HEK293 (cell line): ENCODE results near the gene CHFR.

Source experiments
- CTCF ChIA-PET: fragments of 350-600 bp; formaldehyde crosslinking; extraction: SDS; loops from one replicate; lab custom pipeline; 2021; ENCODE audit warnings: antibody characterized with exemption; lab: Yijun Ruan, JAX
- POLR2A ChIA-PET: fragments of 300-600 bp; formaldehyde crosslinking; extraction: SDS; loops from one replicate; lab custom pipeline; 2020; ENCODE audit warnings: antibody characterized with exemption, inconsistent platforms; lab: Yijun Ruan, JAX
- H3K27ac ChIP-seq: fragments of 200-500 bp; sonication (Bioruptor generic); 2 replicates; pipeline ENCODE4 v1.5.1; 2014; ENCODE audit warnings: low read depth, low read length, control low read depth, inconsistent platforms; ENCODE audit errors: extremely low read depth
- H3K36me3 ChIP-seq, 2 experiments: fragments of 200-500 bp in 1 of 2; sonication (Bioruptor generic) in 1 of 2; 1 replicate in 1 of 2; 2 replicates in 1 of 2; pipeline ENCODE4 v1.5.1; 2014 to 2017; ENCODE audit warnings: inconsistent platforms in 2 of 2, low read length in 2 of 2; ENCODE audit not compliant: control insufficient read depth in 2 of 2, insufficient read depth in 1 of 2
- H3K4me1 ChIP-seq: fragments of 200-500 bp; sonication (Bioruptor generic); 2 replicates; pipeline ENCODE4 v1.5.1; 2014; ENCODE audit warnings: mild to moderate bottlenecking, low read length, inconsistent platforms; ENCODE audit not compliant: control insufficient read depth, insufficient read depth
- H3K4me3 ChIP-seq: 2 replicates; pipeline ENCODE4 v1.5.1; 2011; ENCODE audit warnings: low read depth, mild to moderate bottlenecking, control low read depth, low read length, moderate library complexity
- H3K9me3 ChIP-seq: fragments of 200-500 bp; sonication (Bioruptor generic); 2 replicates; pipeline ENCODE4 v1.5.1; 2014; ENCODE audit warnings: low read depth, low read length, inconsistent platforms; ENCODE audit not compliant: control insufficient read depth, insufficient read depth
- GLI2 ChIP-seq: fragments of 450-650 bp; formaldehyde crosslinking; IDR thresholded peaks from 2 replicates; pipeline ENCODE4; 2017; ENCODE audit warnings: missing biosample characterization, missing genetic modification characterization, low read depth, borderline replicate concordance
- GLI4 ChIP-seq: fragments of 450-650 bp; formaldehyde crosslinking; IDR thresholded peaks from 2 replicates; pipeline ENCODE4 v1.5.1; 2016; ENCODE audit warnings: missing biosample characterization, missing genetic modification characterization
- HOXD13 ChIP-seq: sonication (generic); formaldehyde crosslinking; IDR thresholded peaks from 2 replicates; pipeline ENCODE4 v1.8.0; 2022; ENCODE audit warnings: missing genetic modification reagents, borderline replicate concordance
- KLF16 ChIP-seq: fragments of 450-650 bp; formaldehyde crosslinking; IDR thresholded peaks from 2 replicates; pipeline ENCODE4 v1.5.1; 2017; ENCODE audit warnings: missing biosample characterization, missing genetic modification characterization
- KLF9 ChIP-seq: fragments of 450-650 bp; formaldehyde crosslinking; IDR thresholded peaks from 2 replicates; pipeline ENCODE4 v1.5.1; 2016; ENCODE audit warnings: missing biosample characterization, missing genetic modification characterization, low read depth
- MEIS1 ChIP-seq: sonication (generic); formaldehyde crosslinking; IDR thresholded peaks from 2 replicates; pipeline ENCODE4 v1.8.1; 2022; ENCODE audit warnings: missing genetic modification reagents, mild to moderate bottlenecking, borderline replicate concordance
- OVOL3 ChIP-seq: fragments of 450-650 bp; formaldehyde crosslinking; IDR thresholded peaks from 2 replicates; pipeline ENCODE4 v1.5.1; 2016; ENCODE audit warnings: missing biosample characterization, missing genetic modification characterization
- PATZ1 ChIP-seq: fragments of 450-650 bp; formaldehyde crosslinking; IDR thresholded peaks from 2 replicates; pipeline ENCODE4 v1.5.1; 2016; ENCODE audit warnings: missing biosample characterization, missing genetic modification characterization
- ZFP69B ChIP-seq: fragments of 450-650 bp; formaldehyde crosslinking; IDR thresholded peaks from 2 replicates; pipeline ENCODE4 v1.5.1; 2016; ENCODE audit warnings: missing biosample characterization, missing genetic modification characterization
- ZNF114 ChIP-seq: fragments of 450-650 bp; formaldehyde crosslinking; IDR thresholded peaks from 2 replicates; pipeline ENCODE4 v1.5.0; 2017; ENCODE audit warnings: missing biosample characterization, missing genetic modification characterization
- ZNF214 ChIP-seq: fragments of 450-650 bp; formaldehyde crosslinking; IDR thresholded peaks from 2 replicates; pipeline ENCODE4 v1.5.1; 2017; ENCODE audit warnings: missing biosample characterization, mild to moderate bottlenecking, missing genetic modification characterization, borderline replicate concordance
- ZNF24 ChIP-seq: fragments of 450-650 bp; formaldehyde crosslinking; IDR thresholded peaks from 2 replicates; pipeline ENCODE4 v1.5.1; 2016; ENCODE audit warnings: missing biosample characterization, missing genetic modification characterization
- ZNF423 ChIP-seq: fragments of 450-650 bp; formaldehyde crosslinking; IDR thresholded peaks from 2 replicates; pipeline ENCODE4 v1.5.1; 2016; ENCODE audit warnings: missing biosample characterization, missing genetic modification characterization
- ZNF426 ChIP-seq: fragments of 450-650 bp; formaldehyde crosslinking; IDR thresholded peaks from 2 replicates; pipeline ENCODE4 v1.5.1; 2017; ENCODE audit warnings: missing biosample characterization, missing genetic modification characterization, mild to moderate bottlenecking, inconsistent platforms, moderate library complexity
- ZNF560 ChIP-seq: fragments of 450-650 bp; formaldehyde crosslinking; IDR thresholded peaks from 2 replicates; pipeline ENCODE4 v1.5.1; 2017; ENCODE audit warnings: missing biosample characterization, missing genetic modification characterization, borderline replicate concordance
- ZNF792 ChIP-seq: fragments of 450-650 bp; formaldehyde crosslinking; IDR thresholded peaks from 2 replicates; pipeline ENCODE4 v1.5.1; 2016; ENCODE audit warnings: missing biosample characterization, missing genetic modification characterization
- TF ChIP-seq, protein P1 (sequence below): fragments of 450-650 bp; formaldehyde crosslinking; IDR thresholded peaks from 2 replicates; pipeline ENCODE4 v1.5.1; 2016; ENCODE audit warnings: missing biosample characterization, missing genetic modification characterization, borderline replicate concordance
- TF ChIP-seq, protein P2 (sequence below): fragments of 450-650 bp; IDR thresholded peaks from 2 replicates; pipeline ENCODE4 v1.5.1; 2018; ENCODE audit warnings: missing biosample characterization, missing genetic modification characterization
- TF ChIP-seq, protein P3 (sequence below): fragments of 450-650 bp; formaldehyde crosslinking; IDR thresholded peaks from 2 replicates; pipeline ENCODE4 v1.5.1; 2017; ENCODE audit warnings: missing biosample characterization, missing genetic modification characterization
- TF ChIP-seq, protein P4 (sequence below): fragments of 450-650 bp; formaldehyde crosslinking; IDR thresholded peaks from 2 replicates; pipeline ENCODE4 v1.5.1; 2016; ENCODE audit warnings: missing biosample characterization, missing genetic modification characterization

CHFR gene

GRCh38 chr12:132833341-132833740, 54.1 kb downstream of the CHFR start:
- H3K4me3 ChIP-seq, result no peak overlapping the region
- no peak overlapping the region for H3K27ac ChIP-seq
- H3K4me1 ChIP-seq, result no peaks in the 10 kb centered on the region
- ChIA-PET CTCF (no interaction called here), POLR2A (no interaction called here)
- peaks cover 0 to 30% of the 10 kb centered on the region in 2 experiments; a peak in 2 of 3 replicates for H3K36me3 ChIP-seq
- TF ChIP-seq MEIS1 (CRISPR knock-in tag) (no peak), KLF9 (tag by site-specific recombination) (no peak), HOXD13 (CRISPR knock-in tag) (no peak)
- H3K9me3 ChIP-seq, result no peaks in the 10 kb centered on the region

GRCh38 chr12:132831771-132832170, 55.6 kb downstream of the CHFR start:
- H3K27ac ChIP-seq, result no peak overlapping the region
- TF ChIP-seq ZFP69B (tag by site-specific recombination), result no peak
- TF ChIP-seq, protein P1, sequence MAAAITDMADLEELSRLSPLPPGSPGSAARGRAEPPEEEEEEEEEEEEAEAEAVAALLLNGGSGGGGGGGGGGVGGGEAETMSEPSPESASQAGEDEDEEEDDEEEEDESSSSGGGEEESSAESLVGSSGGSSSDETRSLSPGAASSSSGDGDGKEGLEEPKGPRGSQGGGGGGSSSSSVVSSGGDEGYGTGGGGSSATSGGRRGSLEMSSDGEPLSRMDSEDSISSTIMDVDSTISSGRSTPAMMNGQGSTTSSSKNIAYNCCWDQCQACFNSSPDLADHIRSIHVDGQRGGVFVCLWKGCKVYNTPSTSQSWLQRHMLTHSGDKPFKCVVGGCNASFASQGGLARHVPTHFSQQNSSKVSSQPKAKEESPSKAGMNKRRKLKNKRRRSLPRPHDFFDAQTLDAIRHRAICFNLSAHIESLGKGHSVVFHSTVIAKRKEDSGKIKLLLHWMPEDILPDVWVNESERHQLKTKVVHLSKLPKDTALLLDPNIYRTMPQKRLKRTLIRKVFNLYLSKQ (tag by site-specific recombination), result no peak
- CTCF ChIA-PET, result interaction anchor here (0.5 kb wide), 1 partner anchor 72 kb away, joined by 3 read pairs; no protein-coding TSS in a partner anchor
- no peaks in the 10 kb centered on the region for H3K9me3 ChIP-seq
- no peak overlapping the region for H3K4me3 ChIP-seq
- no peaks in the 10 kb centered on the region for H3K4me1 ChIP-seq
- POLR2A ChIA-PET, result no interaction called here
- H3K36me3 ChIP-seq, result peaks cover 0 to 31% of the 10 kb centered on the region in 2 experiments; a peak in 2 of 3 replicates

DNA sequence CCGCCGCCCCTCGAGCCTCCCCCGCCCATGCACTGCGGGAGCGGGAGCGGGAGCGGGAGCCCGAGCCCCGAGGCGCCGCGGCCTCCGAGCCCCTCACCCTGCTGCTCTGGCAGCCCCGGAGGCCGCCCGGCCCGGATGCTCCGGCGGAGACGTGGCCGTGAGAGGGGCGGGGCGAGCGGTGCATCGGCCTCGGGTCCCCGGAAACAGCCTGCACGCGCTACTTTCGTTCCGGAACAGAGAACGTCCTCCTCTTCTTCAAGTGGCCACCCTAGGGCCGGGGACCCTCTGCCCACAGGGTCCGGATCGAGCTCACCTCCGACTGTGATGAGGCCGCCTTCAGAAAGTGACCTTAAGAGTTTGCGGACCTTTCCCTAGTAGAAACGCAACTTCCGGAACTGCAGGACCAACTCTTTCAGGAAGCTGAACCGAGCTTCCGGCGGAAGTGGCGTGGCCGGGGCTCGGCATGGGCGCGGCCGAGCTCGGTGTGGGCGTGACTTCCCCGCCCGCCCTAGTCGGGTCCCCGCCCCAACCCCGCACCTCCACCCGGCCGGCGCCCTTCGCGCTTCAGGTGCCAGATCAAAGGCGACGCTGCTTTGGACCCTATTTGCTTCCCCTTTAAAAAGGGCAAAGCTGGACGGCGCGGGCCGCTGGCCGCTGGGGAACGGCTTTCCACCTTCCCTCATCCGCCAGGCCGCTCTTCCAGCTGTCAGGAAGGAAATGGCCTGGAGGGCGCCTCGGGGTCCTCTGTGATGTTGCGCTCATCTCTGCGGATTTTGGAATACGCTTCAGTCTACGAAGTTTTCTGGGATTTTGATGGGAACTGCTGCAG, 58.5 kb downstream of the CHFR start, which contains the start of gene GOLGA3:
GOLGA3 (minus strand) TSS at position 164 of the 829 bp plus-strand sequence. CDS start 6,741 bp downstream, outside the sequence.
- Histone ChIP-seq H3K36me3 (peaks cover 4 to 46% of the 10 kb centered on the region in 2 experiments), H3K4me3 (peak within 1 kb of the TSS; percentile 97), H3K4me1 (no peaks in the 10 kb centered on the region), H3K9me3 (no peaks in the 10 kb centered on the region), H3K27ac (peak within 1 kb of the TSS; percentile 80)
- CTCF ChIA-PET, result interaction anchor here (0.6 to 0.7 kb wide), 3 partner anchors 20 to 309 kb away, joined by 3 read pairs; no protein-coding TSS in a partner anchor
- POLR2A ChIA-PET, result interaction anchor here (0.6 to 1.0 kb wide), 6 partner anchors 27 to 301 kb away, joined by 3 to 4 read pairs (median 3); partner anchors contain the start of genes CHFR, ZNF10, ZNF140 and ZNF891
- TF ChIP-seq, protein P2, sequence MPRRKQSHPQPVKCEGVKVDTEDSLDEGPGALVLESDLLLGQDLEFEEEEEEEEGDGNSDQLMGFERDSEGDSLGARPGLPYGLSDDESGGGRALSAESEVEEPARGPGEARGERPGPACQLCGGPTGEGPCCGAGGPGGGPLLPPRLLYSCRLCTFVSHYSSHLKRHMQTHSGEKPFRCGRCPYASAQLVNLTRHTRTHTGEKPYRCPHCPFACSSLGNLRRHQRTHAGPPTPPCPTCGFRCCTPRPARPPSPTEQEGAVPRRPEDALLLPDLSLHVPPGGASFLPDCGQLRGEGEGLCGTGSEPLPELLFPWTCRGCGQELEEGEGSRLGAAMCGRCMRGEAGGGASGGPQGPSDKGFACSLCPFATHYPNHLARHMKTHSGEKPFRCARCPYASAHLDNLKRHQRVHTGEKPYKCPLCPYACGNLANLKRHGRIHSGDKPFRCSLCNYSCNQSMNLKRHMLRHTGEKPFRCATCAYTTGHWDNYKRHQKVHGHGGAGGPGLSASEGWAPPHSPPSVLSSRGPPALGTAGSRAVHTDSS (tag by site-specific recombination), result peak; percentile 74
- TF ChIP-seq GLI2 (tag by site-specific recombination) (no peak), KLF16 (tag by site-specific recombination) (peak; percentile 100), ZNF214 (tag by site-specific recombination) (no peak), ZNF792 (tag by site-specific recombination) (no peak), OVOL3 (tag by site-specific recombination) (peak; percentile 94), PATZ1 (peak; percentile 46; the same call in 1 of the 2 replicates), GLI4 (peak; percentile 86; the same call in 1 of the 2 replicates), ZNF114 (no peak), ZNF560 (peak; percentile 98), ZNF426 (tag by site-specific recombination) (no peak), ZNF24 (tag by site-specific recombination) (peak; percentile 91), ZNF423 (tag by site-specific recombination) (no peak)
- TF ChIP-seq, protein P3, sequence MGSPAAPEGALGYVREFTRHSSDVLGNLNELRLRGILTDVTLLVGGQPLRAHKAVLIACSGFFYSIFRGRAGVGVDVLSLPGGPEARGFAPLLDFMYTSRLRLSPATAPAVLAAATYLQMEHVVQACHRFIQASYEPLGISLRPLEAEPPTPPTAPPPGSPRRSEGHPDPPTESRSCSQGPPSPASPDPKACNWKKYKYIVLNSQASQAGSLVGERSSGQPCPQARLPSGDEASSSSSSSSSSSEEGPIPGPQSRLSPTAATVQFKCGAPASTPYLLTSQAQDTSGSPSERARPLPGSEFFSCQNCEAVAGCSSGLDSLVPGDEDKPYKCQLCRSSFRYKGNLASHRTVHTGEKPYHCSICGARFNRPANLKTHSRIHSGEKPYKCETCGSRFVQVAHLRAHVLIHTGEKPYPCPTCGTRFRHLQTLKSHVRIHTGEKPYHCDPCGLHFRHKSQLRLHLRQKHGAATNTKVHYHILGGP (tag by site-specific recombination), result no peak
- TF ChIP-seq, protein P4, sequence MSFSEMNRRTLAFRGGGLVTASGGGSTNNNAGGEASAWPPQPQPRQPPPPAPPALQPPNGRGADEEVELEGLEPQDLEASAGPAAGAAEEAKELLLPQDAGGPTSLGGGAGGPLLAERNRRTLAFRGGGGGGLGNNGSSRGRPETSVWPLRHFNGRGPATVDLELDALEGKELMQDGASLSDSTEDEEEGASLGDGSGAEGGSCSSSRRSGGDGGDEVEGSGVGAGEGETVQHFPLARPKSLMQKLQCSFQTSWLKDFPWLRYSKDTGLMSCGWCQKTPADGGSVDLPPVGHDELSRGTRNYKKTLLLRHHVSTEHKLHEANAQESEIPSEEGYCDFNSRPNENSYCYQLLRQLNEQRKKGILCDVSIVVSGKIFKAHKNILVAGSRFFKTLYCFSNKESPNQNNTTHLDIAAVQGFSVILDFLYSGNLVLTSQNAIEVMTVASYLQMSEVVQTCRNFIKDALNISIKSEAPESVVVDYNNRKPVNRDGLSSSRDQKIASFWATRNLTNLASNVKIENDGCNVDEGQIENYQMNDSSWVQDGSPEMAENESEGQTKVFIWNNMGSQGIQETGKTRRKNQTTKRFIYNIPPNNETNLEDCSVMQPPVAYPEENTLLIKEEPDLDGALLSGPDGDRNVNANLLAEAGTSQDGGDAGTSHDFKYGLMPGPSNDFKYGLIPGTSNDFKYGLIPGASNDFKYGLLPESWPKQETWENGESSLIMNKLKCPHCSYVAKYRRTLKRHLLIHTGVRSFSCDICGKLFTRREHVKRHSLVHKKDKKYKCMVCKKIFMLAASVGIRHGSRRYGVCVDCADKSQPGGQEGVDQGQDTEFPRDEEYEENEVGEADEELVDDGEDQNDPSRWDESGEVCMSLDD, result 0 out of 2 replicates have a peak, but pooled peaks have one; percentile 33
